EH (cell line): Measurements from ENCODE around the gene FAIM2.

Source experiments
- DNase-seq: peaks from one replicate; pipeline ENCODE4 v3.0.0-alpha.2; 2015; ENCODE audit warnings: low read depth

The FAIM2 gene

DNA sequence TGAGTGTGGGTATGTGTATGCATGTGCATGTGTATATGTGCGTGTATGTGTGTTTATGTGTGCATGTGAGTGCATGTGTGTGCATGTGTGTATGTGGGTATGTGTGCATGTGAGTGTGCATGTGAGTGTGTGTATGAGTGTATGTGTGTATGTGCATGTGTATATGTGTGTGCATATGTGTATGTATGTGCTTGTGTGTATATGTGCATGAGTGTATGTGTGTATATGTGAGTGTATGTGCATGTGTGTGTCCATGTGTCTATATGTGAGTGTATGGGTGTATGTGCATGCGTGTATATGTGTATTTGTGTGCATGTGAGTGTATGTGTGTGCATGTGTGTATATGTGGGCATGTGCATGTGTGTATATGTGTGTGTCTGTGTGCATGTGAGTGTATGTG is 25.7 kb downstream of the FAIM2 start:
- no peak for DNase-seq

DNA sequence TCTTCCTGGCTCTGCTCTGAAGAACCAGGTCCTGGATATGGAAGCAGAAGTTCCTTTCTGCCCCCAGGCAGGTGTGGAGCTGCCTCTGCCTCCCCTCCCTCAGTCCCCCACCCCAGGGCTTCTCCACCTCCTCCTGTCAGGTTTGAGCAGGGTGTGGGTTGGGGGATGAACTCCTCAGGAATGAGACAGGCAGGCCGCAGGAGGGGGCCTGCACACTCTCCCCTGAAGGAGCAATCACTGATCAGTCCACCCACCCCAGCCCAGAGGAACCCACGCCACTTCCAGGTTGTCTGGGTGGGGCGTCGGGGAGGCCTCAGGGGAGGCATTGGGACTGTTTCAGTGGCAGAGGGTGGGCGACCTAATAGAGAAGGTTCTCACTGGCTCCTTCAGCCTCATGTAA is 26.6 kb downstream of the FAIM2 start:
- no peak for DNase-seq

DNA sequence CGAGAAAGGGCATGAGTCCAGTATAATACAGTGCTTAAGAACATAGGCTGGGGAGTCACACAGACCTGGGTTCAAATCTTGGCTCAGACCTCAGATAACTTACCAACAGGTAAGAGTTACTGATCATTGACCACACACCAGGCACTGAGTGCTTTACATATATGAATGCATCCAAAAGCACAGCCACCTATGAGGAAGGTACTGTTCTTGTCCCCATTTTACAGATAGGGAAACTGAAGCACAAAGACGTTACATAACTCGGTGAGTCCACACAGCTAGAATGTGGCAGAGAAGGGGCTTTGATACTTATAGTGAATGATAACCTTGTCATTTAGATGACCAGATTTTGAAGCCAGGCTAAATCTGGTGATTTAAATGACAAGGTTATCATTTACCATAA is 27.6 kb downstream of the FAIM2 start:
- no peak for DNase-seq

DNA sequence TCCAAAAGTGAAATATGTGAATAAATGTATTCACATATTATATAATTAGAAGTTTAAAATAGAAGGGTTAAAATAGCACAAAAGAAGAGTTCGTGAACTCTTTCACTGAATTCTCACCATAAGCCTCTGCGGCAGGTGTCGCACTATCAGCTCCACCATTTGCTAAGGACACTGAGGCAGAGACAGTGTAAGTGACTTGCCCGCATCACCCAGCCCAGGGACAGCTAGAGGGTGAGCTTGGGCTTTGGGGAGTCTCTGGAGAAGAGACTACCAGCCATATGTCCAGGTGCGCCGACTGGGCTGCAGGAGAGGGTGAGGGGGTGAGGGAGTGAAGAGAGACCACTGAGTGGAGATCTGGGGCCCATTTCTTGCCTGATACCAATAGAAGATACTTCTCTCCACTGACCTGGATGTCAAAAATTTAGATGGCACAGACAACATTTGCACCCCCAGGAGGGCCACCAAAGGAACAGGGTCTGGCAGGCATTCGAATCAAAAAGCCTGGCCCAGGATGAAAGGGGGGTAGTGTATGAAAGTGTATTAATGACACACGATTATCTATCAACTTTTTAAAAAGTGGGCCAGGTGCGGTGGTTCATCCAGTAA is 28.5 kb downstream of the FAIM2 start:
- no peak for DNase-seq

DNA sequence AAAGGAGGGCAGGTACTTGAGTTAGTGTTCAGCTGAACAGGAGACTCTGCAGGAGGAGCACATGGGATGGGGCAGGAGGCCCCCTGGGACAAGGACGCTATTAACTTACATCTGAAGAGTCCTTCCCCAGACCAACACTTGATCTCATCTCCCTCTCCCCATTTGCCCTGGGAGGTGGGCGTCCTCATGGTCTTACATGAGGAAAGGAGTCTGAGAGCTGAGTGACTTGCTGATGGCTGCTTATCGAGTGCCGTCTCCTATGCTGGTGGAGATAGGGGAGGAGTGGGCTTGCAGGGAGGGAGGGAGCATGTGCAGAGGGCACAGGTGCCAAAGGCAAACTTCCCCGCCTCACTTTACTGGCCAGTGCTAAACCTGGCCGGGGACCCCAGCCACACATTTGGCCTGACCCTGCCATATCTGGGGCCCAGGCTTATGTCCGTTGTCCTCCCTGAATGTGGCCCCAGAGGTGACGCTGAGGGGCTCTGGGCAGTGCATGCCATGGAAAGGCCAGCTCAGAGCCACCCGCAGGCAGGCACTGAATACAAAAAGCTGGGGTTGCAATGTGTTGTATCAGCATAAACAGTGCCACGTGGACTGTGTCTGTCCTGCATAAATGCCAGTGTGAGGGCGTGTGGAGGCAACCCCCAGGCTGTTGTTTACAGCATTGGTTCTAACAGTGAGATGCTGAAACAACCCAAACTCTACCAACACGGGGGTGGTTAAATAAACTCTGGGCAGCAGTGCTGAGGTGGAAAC is 29.4 kb downstream of the FAIM2 start:
- DNase-seq: no peak

DNA sequence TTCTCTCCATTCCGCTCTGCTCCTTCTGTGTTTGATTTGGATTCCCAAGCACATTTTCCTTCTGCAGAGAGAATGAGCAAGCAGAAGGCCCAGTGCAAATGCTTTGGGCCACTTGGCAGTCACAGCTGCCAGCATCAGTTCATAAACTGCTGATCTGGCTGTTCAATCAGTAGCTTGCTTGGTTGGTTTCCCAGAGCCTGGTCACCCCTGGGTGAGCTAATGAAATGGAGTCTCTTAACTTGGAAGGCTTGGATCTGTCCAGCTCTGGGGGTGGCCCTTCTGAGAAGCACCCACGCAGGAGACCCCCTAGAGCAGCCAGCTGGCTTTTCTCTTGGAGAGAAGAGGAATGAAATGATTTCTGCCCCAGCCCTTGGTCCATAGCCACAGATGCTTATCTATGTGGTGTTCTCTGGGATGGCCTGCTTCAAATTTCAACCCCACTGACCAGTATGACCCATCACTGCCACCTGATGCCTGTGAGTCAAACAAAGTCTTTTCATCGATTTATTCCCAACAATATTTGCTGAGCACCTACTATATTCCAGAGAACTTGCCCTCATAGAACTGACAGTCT is 30.3 kb downstream of the FAIM2 start:
- peak; percentile 41 for DNase-seq

DNA sequence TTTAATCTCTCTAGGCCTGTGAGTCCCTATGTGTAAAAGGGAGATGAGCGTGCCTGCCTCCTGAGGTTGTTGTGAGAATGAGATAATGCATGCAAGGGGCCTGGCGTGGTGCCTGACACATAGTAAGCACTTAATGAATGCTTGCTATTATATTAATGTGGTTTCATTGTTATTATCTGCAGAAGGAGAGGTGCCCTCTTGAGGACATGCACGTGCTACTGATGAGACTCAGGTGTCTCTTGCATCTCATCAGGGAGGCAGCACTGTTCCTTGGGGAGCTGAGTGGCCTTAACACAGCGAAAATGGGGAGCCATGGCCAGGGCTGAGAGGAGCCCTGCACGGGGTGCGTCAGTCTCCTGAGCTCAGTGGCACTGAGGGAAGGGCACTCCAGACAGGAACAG is 30.9 kb downstream of the FAIM2 start:
- peak; percentile 32 for DNase-seq

DNA sequence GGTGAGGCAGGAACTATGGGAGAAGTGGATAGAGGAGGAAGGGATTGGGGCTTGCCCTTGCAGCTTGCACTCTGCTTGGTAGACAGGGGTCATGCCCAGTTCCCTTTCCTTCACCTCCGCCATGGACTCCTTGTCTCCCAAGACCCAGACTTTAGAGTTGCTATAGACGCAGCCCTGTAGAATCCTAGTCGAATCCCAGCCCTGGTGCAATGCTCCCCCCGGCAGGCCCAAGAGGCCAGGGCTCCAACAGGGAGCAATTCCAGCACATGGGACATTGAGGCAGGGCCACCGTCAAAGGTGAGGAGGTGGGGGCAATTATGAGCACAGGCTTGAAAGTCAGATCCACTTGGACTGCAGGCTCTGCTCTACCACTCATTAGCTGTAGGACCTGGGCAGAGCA is 31.3 kb downstream of the FAIM2 start:
- DNase-seq: no peak

DNA sequence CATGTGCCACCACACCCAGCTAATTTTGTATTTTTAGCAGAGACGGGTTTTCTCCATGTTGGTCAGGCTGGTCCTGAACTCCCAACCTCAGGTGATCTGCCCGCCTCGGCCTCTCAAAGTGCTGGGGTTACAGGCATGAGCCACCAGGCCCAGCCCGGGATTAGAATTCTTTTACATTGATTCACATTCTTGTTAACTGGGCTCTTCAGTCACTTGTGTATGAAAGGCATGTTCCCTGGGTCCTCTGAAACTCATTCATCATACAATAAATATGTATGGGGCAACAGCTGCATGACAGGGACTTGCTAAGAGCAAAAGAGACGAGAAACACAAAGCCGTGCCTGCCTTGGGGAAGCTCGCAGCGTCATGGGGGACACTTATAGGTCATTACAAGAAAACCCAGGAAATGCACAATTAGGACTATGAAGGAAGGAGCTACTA is 31.9 kb downstream of the FAIM2 start:
- DNase-seq: peak; percentile 62

DNA sequence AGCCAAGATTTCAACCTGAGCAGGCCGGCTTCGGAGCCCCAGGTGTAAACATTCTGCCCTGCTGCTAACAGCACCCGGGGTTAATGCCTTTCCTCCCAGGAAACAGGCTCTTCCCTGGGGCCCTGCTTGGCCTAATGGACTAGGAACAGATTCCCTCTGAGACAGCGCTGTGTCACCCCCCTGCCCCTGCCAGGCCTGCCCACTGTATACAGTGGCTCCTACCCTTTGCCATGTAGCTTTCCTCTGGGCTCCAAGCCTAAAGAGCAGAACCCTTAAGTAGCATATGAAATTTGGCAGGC is 32.5 kb downstream of the FAIM2 start:
- no peak for DNase-seq

DNA sequence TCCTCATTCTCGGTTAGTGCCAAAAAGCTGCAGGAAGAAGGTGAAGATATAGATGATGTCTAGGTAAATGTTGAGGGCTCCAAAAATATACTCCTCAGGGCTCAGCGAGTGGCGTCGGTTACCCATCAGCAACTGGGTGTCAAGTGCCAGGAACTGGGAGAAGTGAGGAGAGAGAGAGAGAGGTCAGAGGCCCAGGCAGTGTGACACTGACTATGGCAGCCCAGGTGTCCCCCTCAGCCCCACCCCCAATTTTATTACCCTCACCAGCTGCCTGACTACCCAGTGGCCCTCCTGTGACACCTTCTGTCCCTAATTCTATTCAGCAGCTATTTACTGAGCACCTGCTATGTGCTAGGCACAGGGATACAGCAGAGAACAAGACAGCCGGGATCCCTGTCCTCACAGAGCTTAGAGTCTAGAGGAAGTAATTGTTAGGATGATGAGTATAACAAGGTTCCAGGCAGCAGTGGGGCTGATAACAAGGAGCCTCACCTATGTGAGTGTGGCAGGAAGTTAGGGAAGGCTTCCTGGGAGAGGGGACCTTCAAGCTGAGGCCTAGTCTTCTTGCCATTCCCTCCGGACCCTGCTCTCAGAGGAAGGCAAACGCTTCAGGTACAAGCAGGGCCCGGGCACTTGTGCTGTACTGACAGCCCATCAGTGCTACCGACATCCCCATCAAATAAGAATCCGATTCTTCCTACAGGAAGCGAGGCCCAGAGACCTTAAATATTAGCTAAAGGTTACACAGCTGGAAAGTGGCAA is 33.0 kb downstream of the FAIM2 start:
- no peak for DNase-seq

DNA sequence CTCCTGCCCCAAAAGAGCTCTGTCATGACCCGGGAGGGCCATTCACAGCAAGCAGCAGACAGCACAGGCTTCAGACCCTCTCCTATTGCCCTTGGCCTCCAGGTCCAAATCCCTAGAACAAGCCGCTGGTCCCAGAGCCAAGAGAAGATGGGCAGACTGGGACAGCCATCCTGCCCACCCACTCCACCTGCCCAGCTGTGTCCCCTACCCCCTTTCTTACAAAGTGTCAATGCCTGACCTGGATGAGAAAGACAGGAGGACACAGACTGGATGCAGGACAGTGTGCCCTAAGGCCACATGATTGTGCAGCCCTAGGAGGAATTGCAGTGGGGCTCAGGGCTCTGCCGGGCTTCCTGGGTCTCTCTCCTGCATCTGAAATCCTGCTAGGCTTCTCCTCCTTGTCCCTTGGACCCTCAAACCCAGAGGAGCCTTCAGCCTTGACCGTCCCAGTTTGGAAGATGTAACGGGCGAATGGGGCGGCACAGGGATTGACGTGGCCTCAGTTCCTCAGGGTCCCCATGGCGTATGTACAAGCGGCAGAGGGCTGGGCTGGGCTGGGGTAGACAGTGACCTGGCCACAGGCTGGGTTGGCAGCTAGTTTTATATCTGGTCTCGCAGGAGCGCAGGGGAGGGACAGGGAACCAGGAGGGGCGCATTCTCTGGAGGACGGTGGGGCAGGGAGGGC is 33.7 kb downstream of the FAIM2 start:
- no peak for DNase-seq

DNA sequence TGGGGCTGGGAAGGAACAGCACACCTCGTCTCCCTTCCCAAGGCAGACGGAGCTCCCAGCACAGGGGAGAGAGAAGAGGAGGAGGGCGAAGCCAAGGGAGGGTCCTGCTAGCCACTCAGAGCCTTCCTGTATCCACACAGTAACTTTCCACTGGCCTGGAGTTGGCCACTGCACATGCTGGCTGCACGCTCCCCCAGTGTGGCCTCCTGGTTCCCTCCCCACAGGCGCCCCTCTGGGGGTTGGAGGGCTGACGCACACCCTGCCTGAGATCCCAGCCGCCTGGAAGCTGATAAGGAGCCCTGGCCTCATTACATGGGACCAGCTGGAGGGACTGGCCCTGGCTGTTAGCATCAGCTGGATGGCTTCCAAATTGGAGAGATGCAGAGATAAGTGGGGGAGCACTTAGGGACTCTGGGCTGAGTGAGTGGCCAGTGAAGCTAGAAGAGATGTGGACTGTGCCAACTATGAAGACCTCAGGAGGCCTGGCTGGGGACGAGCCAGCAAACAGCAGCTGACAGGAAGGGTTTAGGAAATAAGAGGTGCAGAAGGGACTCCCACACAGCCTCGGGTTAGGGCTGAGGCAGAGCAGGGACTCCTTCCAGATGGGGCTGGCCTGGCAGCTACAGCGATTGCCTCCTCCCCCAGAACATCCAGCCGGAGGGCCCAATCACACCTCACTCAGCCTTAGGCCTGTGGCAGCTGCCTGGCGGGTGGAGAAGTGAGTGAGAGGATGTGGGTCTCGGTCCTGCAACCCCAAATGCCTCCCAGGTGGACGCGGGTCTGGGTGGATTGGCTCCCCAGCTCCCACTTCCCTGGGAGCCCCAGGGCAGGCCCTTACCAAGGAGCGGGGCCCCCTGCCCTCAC is 34.5 kb downstream of the FAIM2 start:
- DNase-seq: peak; percentile 99

DNA sequence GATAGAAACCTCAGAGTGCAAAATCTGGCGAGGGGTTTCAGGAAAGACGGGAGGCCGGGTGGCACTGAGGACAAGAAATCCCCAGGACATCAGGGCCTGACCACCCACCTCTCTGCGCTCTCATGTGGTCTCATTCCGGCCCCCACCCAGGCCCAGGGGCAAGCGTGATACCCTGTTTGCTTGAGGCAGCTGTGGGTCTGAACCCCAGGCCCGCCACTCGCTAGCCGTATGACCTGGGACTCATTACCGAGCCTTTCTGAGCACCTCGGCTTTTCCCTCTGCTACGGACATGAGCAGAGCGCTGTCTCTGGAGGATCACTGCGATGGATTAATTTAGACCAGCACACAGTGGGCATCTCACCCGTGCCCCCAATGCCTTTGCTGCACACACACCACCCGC is 35.3 kb downstream of the FAIM2 start:
- DNase-seq: no peak

DNA sequence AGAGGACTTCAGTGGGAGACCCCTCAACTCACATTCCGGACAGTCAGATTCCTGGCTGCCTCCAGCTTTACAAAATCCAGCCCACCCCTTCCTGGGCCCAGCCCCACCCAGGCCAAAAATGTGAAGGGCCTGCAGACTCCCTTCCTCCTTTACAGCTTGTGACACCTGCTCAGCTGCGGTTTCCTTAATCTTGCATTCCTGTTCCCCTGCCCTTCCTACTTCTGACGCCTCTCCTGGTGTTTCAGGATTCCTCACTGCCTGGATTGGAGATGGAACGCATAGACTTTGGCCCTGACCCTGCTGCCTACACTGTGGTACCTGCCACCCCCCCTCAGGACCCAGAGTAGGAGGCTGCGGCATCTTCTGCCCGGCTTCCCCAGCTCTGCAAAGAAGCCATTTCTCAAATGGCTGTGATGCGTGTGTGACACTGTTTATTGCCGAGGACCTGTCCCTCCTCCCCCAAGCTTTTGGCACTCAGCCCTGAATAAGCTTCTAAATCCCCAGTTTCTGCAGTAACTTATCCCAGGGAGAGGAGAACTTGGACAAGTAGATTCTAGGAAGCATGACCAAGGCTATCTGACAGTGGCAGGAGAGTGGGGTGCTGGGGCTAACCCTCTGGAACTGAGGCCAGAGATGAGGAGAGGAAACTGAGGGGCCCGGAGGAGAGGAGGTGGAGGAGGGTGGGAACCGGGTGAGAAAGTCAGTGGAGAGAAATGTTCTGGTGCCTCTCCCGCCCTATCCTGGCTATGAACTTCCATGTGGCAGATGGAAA is 35.9 kb downstream of the FAIM2 start:
- no peak for DNase-seq

DNA sequence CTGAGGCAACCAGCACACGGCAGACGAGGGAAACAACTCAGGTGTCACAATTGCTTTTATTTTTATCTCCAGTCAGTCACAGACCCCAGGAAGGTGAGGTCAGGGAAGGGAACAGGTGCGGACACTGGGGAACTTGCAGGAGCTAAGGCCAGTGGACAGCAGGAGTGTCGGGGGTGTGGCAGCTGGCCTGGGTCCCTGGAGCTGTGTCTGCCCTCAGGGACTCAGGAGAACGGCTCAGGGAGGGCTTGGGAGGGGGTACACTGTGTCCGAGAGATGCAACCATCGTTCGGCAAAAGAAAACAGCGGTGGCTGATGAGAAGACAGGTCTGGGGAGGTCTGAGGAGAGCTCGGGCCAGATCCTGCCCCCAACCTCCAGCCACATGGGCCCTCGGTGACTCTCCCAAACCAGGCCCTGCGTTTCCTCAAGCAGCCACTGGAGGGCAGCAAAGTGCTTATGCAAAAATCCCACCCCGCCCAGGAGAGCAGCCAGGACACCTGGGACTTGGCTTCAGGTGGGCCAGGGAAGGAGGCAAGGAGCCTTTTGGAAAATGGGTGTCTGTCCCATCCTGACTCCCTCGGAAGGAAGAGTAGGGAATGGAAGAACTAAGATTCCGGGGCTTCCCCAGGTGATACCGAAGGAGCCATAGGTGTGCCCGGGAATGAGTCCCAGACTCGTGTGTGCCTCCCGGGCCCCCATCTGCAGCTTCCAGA is 36.7 kb downstream of the FAIM2 start:
- peak; percentile 67 for DNase-seq

DNA sequence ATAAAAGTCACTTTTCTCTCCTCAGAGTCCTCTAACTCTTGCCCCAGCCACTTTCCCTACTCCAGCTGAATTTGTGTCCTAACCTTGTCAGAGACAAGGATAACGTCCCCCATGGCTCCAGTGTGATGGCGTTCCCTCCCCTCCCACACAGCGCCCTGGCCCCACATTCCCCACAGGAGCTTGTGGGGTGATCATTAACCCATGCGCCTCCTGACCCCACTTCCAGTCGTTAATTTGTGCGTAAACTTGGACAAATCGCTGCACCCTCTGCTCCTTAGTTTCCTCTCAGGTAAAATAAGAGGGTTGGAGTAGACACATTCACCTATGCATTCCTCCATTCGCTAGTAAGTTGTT is 37.9 kb downstream of the FAIM2 start:
- DNase-seq: no peak

DNA sequence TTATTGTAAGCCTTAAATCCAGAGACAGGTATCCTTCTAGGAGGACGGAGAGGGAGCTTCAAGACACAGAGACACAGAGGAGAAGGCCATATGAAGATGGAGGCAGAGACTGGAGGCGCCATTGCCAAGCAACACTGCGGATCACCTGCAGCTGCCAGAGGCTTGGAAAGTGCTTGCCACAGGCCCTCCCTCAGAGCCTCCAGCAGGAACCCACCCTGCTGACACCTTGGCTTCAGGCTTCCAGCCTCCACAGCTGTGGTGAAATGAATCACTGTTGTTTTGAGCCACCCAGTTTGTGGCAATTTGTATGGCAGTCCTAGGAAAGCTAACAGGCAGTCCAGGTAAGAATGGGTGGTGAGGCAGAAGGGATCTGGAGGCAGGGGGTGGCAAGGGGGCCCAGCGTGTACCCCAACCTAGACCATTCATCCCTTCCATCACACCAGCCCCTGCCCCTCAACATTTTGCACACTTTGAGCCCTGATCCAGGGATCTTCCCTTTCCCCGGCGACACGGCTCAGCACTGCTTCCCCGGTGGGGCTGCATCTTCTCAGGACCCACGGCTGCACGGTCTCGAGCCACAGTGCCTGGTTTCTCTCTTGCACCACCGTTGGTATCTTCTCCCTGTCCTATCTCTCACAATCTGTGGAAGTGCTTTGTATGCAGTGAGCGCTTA is 38.5 kb downstream of the FAIM2 start:
- no peak for DNase-seq

DNA sequence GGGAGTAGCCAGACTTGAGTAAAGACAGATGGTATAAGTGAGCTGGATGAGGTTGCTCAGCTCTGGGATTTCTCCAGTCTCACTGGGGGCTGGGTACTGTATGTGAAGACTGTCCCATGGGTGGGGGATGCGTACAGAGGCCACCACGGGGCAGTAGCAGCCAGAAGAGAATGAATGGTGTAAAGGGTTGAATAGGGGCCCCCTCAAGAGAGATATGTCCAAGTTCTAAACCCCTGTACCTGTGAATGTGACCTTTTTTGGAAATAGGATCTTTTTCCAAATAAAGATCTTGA is 39.0 kb downstream of the FAIM2 start:
- no peak for DNase-seq
